HepG2 (cell line): ENCODE data around the gene TMEM131L. TPM values are rescaled to one million over a fixed set of nuclear protein-coding genes. Genes with fewer than 3 reads are reported as not detected.

ENCODE experiments used
- ATAC-seq: fragments of 200-7000 bp; cut with Tn5 transposase; 3 replicates; pipeline ENCODE4 v1.9.1; 2020; ENCODE audit warnings: mild to moderate bottlenecking, moderate library complexity
- BruUV-seq: library from RNA; stranded (reverse); fragments of 400-500 nt; replicated peaks from 2 replicates; lab custom pipeline; 2021; lab: Mats Ljungman, UMichigan
- CTCF ChIA-PET: fragments of 300-600 bp; formaldehyde crosslinking; extraction: SDS; loops from one replicate; lab custom pipeline; 2021; ENCODE audit warnings: low total read pairs, inconsistent platforms, low intra/inter-chr PET ratio; lab: Yijun Ruan, JAX
- POLR2A ChIA-PET: fragments of 350-600 bp; sonication (Branson Sonifier 250); formaldehyde crosslinking; loops from one replicate; lab custom pipeline; 2020; ENCODE audit warnings: antibody characterized with exemption, inconsistent platforms; lab: Yijun Ruan, JAX
- DNase-seq: peaks from one replicate; pipeline ENCODE4 v3.0.0-alpha.2; 2015; ENCODE audit warnings: low spot score
- FAIRE-seq: peaks from 3 replicates; lab custom pipeline; 2011; peaks lifted over from hg19 to GRCh38; lab: Jason Lieb, UNC
- H2AFZ ChIP-seq: one replicate; pipeline ENCODE4 v1.6.1; 2011; ENCODE audit warnings: low read length, inconsistent platforms
- H3K27ac ChIP-seq: fragments of 300-600 bp; 3 replicates; pipeline ENCODE4 v1.8.0; 2011; ENCODE audit warnings: mixed run types, mild to moderate bottlenecking, mixed read lengths, low read length, inconsistent platforms; ENCODE audit not compliant: insufficient read depth; ENCODE audit errors: extremely low read length
- H3K27me3 ChIP-seq, 2 experiments: fragments of 200-600 bp in 1 of 2; 2 replicates in 1 of 2; 3 replicates in 1 of 2; pipeline versions ENCODE4 v1.6.0 to v1.8.0; 2011; ENCODE audit warnings: low read length in 2 of 2, mild to moderate bottlenecking in 2 of 2, moderate library complexity in 2 of 2, inconsistent platforms in 1 of 2; ENCODE audit not compliant: insufficient read depth in 2 of 2, control insufficient read depth in 1 of 2
- H3K36me3 ChIP-seq, 2 experiments: fragments of 200-600 bp in 1 of 2; replicated peaks in 1 of 2; 2 replicates in 1 of 2; 3 replicates in 1 of 2; pipeline versions ENCODE4 v1.5.1 to v1.8.0; 2011; ENCODE audit warnings: low read length in 2 of 2, inconsistent platforms in 1 of 2; ENCODE audit not compliant: insufficient read depth in 2 of 2, control insufficient read depth in 1 of 2
- H3K4me1 ChIP-seq: 2 replicates; pipeline ENCODE4 v1.5.1; 2012; ENCODE audit warnings: low read length, inconsistent platforms; ENCODE audit not compliant: insufficient read depth
- H3K4me2 ChIP-seq: 2 replicates; pipeline ENCODE4 v1.6.0; 2011; ENCODE audit warnings: low read depth, low read length, inconsistent platforms
- H3K4me3 ChIP-seq, 3 experiments: fragments of 200-600 bp in 1 of 3; sonication (generic), shearing (Covaris generic) in 1 of 3; replicated peaks in 1 of 3; 2 replicates each; pipeline ENCODE4 v1.5.1; 2011 to 2016; ENCODE audit warnings: low read length in 3 of 3, inconsistent platforms in 2 of 3, low read depth in 2 of 3, mild to moderate bottlenecking in 2 of 3, control low read depth in 1 of 3, mixed read lengths in 1 of 3; ENCODE audit not compliant: insufficient read depth in 1 of 3
- H3K79me2 ChIP-seq: one replicate; pipeline ENCODE4 v1.6.1; 2011; ENCODE audit warnings: low read length, inconsistent platforms; ENCODE audit not compliant: insufficient read depth
- H3K9ac ChIP-seq: 2 replicates; pipeline ENCODE4 v1.6.0; 2011; ENCODE audit warnings: mild to moderate bottlenecking, low read depth, low read length, inconsistent platforms; ENCODE audit not compliant: insufficient read depth
- H3K9me3 ChIP-seq: 2 replicates; pipeline ENCODE4 v1.5.1; 2012; ENCODE audit warnings: mild to moderate bottlenecking, low read length
- H4K20me1 ChIP-seq: 2 replicates; pipeline ENCODE4 v1.6.0; 2011; ENCODE audit warnings: inconsistent platforms, mild to moderate bottlenecking, low read length, moderate library complexity; ENCODE audit not compliant: insufficient read depth
- ARNTL ChIP-seq: sonication (generic); formaldehyde crosslinking; IDR thresholded peaks from 2 replicates; pipeline ENCODE4 v1.4.0; 2020; ENCODE audit warnings: mild to moderate bottlenecking, missing genetic modification reagents
- CSRNP1 ChIP-seq: sonication (generic); formaldehyde crosslinking; IDR thresholded peaks from 2 replicates; pipeline ENCODE4 v1.8.1; 2023; ENCODE audit warnings: mild to moderate bottlenecking, missing genetic modification reagents
- DR1 ChIP-seq: sonication (generic); formaldehyde crosslinking; IDR thresholded peaks from 2 replicates; pipeline ENCODE4 v1.8.0; 2021; ENCODE audit warnings: mild to moderate bottlenecking, missing genetic modification reagents, inconsistent platforms
- E2F5 ChIP-seq: sonication (generic); formaldehyde crosslinking; conservative IDR thresholded peaks from 2 replicates; pipeline ENCODE4 v1.4.0; 2020; ENCODE audit warnings: missing genetic modification reagents
- HNRNPH1 ChIP-seq: fragments of 200-400 bp; formaldehyde crosslinking; optimal IDR thresholded peaks from 2 replicates; pipeline ENCODE3; 2017; ENCODE audit warnings: mild to moderate bottlenecking, low read depth, low read length
- SATB2 ChIP-seq: sonication (generic); formaldehyde crosslinking; IDR thresholded peaks from 2 replicates; pipeline ENCODE4 v1.5.0; 2020; ENCODE audit warnings: missing genetic modification reagents
- SNAI1 ChIP-seq: sonication (generic); formaldehyde crosslinking; IDR thresholded peaks from 2 replicates; pipeline ENCODE4 v1.5.0; 2020; ENCODE audit warnings: mild to moderate bottlenecking, missing genetic modification reagents, borderline replicate concordance
- TEAD3 ChIP-seq: optimal IDR thresholded peaks from 2 replicates; pipeline ENCODE3; 2016; ENCODE audit warnings: borderline replicate concordance
- TRIM22 ChIP-seq: fragments of 450-650 bp; IDR thresholded peaks from 2 replicates; pipeline ENCODE4 v1.6.1; 2017
- ZFY ChIP-seq: sonication (generic); formaldehyde crosslinking; IDR thresholded peaks from 2 replicates; pipeline ENCODE4 v1.4.0; 2020; ENCODE audit warnings: missing genetic modification reagents
- ZIK1 ChIP-seq: sonication (generic); formaldehyde crosslinking; IDR thresholded peaks from 2 replicates; pipeline ENCODE4 v1.5.0; 2020; ENCODE audit warnings: mild to moderate bottlenecking, low read depth, missing genetic modification reagents, borderline replicate concordance
- ZNF329 ChIP-seq: sonication (generic); formaldehyde crosslinking; IDR thresholded peaks from 2 replicates; pipeline ENCODE4 v1.9.0; 2021; ENCODE audit warnings: low read depth, mild to moderate bottlenecking, missing genetic modification reagents
- ZNF530 ChIP-seq: sonication (generic); formaldehyde crosslinking; IDR thresholded peaks from 2 replicates; pipeline ENCODE4 v1.5.0; 2020; ENCODE audit warnings: low read depth, mild to moderate bottlenecking, missing genetic modification reagents
- ZNF558 ChIP-seq: sonication (generic); formaldehyde crosslinking; IDR thresholded peaks from 2 replicates; pipeline ENCODE4 v1.9.0; 2022; ENCODE audit warnings: mild to moderate bottlenecking, missing genetic modification reagents, borderline replicate concordance
- ZNF891 ChIP-seq: sonication (generic); formaldehyde crosslinking; IDR thresholded peaks from 2 replicates; pipeline ENCODE4 v1.5.0; 2020; ENCODE audit warnings: mild to moderate bottlenecking, missing genetic modification reagents
- WGBS: methylation state at CpG from one replicate; pipeline ENCODE4 v1.1.6; 2017; ENCODE audit warnings: low lambda C conversion rate; 5-methylcytosine and 5-hydroxymethylcytosine counted together
- in situ Hi-C: cut with HindIII; loops from 2 replicates; pipeline ENCODE4 v1.10.0; 2017; ENCODE audit warnings: low pct_unique_long_range_greater_than_20kb; ENCODE audit not compliant: extremely low pct_ligation_motif_present
- intact Hi-C: fragments of 100-400 bp; cut with micrococcal nuclease; formaldehyde crosslinking; loops from one replicate; pipeline ENCODE4 v1.10.0; 2022; ENCODE audit not compliant: unreplicated experiment
- polyA plus RNA-seq, 8 experiments: library from polyadenylated mRNA; depleted of rRNA in 3 of 8; stranded (reverse) in 7 of 8; unstranded in 1 of 8; fragments of >200 nt; fragmentation: Illumina TruSeq in 4 of 8; extraction: Trizol in 4 of 8; gene quantifications; 2 replicates each; pipeline versions ENCODE4 v1.2.1 to v1.2.3, GENCODE V29; 2011 to 2016; ENCODE audit warnings: low read depth in 4 of 8, missing spikeins in 1 of 8, mixed read lengths in 1 of 8; ENCODE audit not compliant: insufficient read depth in 1 of 8
- total RNA-seq, 5 experiments: library from RNA; depleted of rRNA; stranded (reverse); fragments of >200 nt; fragmentation: Illumina TruSeq; extraction: Trizol; gene quantifications; 2 replicates each; pipeline ENCODE4 v1.2.3, GENCODE V29; 2016; ENCODE audit warnings: low read depth in 1 of 5

Gene TMEM131L
- total and polyA plus RNA-seq, 2 of the 13 experiments (the other 11 are each of a cell fraction or from before 2014, with no cell fraction given), result 2.2 to 4.5 TPM

GRCh38 chr4:153542834-153543233 is 76.7 kb downstream of the TMEM131L start:
- no peak for FAIRE-seq
- Histone ChIP-seq H3K36me3 (no peaks in the 10 kb centered on the region), H3K79me2 (no peaks in the 10 kb centered on the region), H3K27ac (no peak overlapping the region), H3K4me3 (no peak overlapping the region), H3K4me1 (no peaks in the 10 kb centered on the region), H3K9ac (no peak overlapping the region), H3K4me2 (no peak overlapping the region), H3K27me3 (no peaks in the 10 kb centered on the region), H4K20me1 (no peaks in the 10 kb centered on the region), H2AFZ (no peak overlapping the region), H3K9me3 (no peaks in the 10 kb centered on the region)
- TF ChIP-seq ZFY (CRISPR knock-in tag) (no peak), HNRNPH1 (no peak), E2F5 (no peak), ZNF558 (CRISPR knock-in tag) (no peak), ZNF530 (CRISPR knock-in tag) (no peak), ZIK1 (CRISPR knock-in tag) (no peak), ARNTL (CRISPR knock-in tag) (no peak), ZNF891 (no peak), SATB2 (CRISPR knock-in tag) (no peak), SNAI1 (CRISPR knock-in tag) (no peak), TEAD3 (CRISPR knock-in tag) (no peak), TRIM22 (no peak), CSRNP1 (CRISPR knock-in tag) (no peak), ZNF329 (CRISPR knock-in tag) (no peak), DR1 (CRISPR knock-in tag) (no peak)
- POLR2A ChIA-PET, result no interaction called here
- CTCF ChIA-PET, result no interaction called here
- BruUV-seq, result no TSS peak
- no peak for DNase-seq
- WGBS, result 83% methylated on average over 6 of the region's 6 CpGs
- intact Hi-C loops (no loop called here), in situ Hi-C loops (no loop called here)
- no peak for ATAC-seq
